Neural progenitor cell (in vitro differentiated cells): ENCODE results near the gene TMEM115. TPM values are rescaled to one million over a fixed set of nuclear protein-coding genes. Genes with fewer than 3 reads are reported as not detected.

Source experiments
- DNase-seq: peaks from one replicate; pipeline ENCODE4 v3.0.0-alpha.2; 2016; ENCODE audit warnings: low spot score
- H2AFZ ChIP-seq: fragments of 200-600 bp; sonication (generic); replicated peaks from 2 replicates; pipeline ENCODE4 v1.6.1; 2016; ENCODE audit warnings: antibody characterized with exemption
- H3F3A ChIP-seq: fragments of 200-600 bp; sonication (generic); 2 replicates; pipeline ENCODE4 v1.6.1; 2016; ENCODE audit warnings: antibody characterized with exemption, low read depth
- H3K27ac ChIP-seq: fragments of 200-600 bp; sonication (generic); 2 replicates; pipeline ENCODE4 v1.5.1; 2016; ENCODE audit warnings: mild to moderate bottlenecking
- H3K27me3 ChIP-seq: fragments of 200-600 bp; sonication (generic); 2 replicates; pipeline ENCODE4 v1.6.1; 2016; ENCODE audit warnings: mild to moderate bottlenecking, moderate library complexity
- H3K36me3 ChIP-seq: fragments of 200-600 bp; sonication (generic); 2 replicates; pipeline ENCODE4 v1.5.1; 2016
- H3K4me1 ChIP-seq: fragments of 200-600 bp; sonication (generic); 2 replicates; pipeline ENCODE4 v1.6.1; 2016; ENCODE audit warnings: mixed run types
- H3K4me2 ChIP-seq: fragments of 200-600 bp; sonication (generic); 2 replicates; pipeline ENCODE4 v1.6.1; 2016
- H3K4me3 ChIP-seq: fragments of 200-600 bp; sonication (generic); 2 replicates; pipeline ENCODE4 v1.5.1; 2016
- H3K79me2 ChIP-seq: fragments of 200-600 bp; sonication (generic); 2 replicates; pipeline ENCODE4 v1.6.1; 2016; ENCODE audit warnings: low read depth
- H3K9ac ChIP-seq: fragments of 200-600 bp; sonication (generic); 2 replicates; pipeline ENCODE4 v1.6.1; 2016
- H3K9me3 ChIP-seq: fragments of 200-600 bp; sonication (generic); 2 replicates; pipeline ENCODE4 v1.5.1; 2016; ENCODE audit warnings: low read depth
- H4K20me1 ChIP-seq: fragments of 200-600 bp; sonication (generic); 2 replicates; pipeline ENCODE4 v1.6.1; 2016; ENCODE audit warnings: low read depth
- H3K27ac Mint-ChIP-seq: 3 replicates; pipeline ENCODE4 v1.8.0; 2021; ENCODE audit warnings: mixed read lengths
- H3K27me3 Mint-ChIP-seq: 2 replicates; pipeline ENCODE4 v1.8.0; 2022; ENCODE audit warnings: low read depth, mild to moderate bottlenecking, inconsistent platforms, moderate library complexity, mixed read lengths; ENCODE audit not compliant: insufficient read depth
- H3K36me3 Mint-ChIP-seq: 3 replicates; pipeline ENCODE4 v1.8.0; 2021; ENCODE audit warnings: mixed read lengths
- H3K4me1 Mint-ChIP-seq: 3 replicates; pipeline ENCODE4 v1.8.0; 2021; ENCODE audit warnings: mixed read lengths
- H3K4me3 Mint-ChIP-seq: 3 replicates; pipeline ENCODE4 v1.8.0; 2021; ENCODE audit warnings: mild to moderate bottlenecking, moderate library complexity, mixed read lengths
- H3K9me3 Mint-ChIP-seq: 3 replicates; pipeline ENCODE4 v1.8.0; 2020; ENCODE audit warnings: mixed read lengths
- CTCF ChIP-seq: fragments of 200-600 bp; sonication (generic); IDR thresholded peaks from 2 replicates; pipeline ENCODE4 v1.5.1; 2017; ENCODE audit warnings: antibody characterized with exemption, mild to moderate bottlenecking
- EZH2 ChIP-seq: fragments of 200-600 bp; sonication (generic); IDR thresholded peaks from 2 replicates; pipeline ENCODE4 v1.6.1; 2017; ENCODE audit warnings: antibody characterized with exemption, mild to moderate bottlenecking, moderate library complexity
- EZH2phosphoT487 ChIP-seq: fragments of 200-600 bp; sonication (generic); IDR thresholded peaks from 2 replicates; pipeline ENCODE4 v1.6.1; 2017; ENCODE audit warnings: antibody characterized with exemption
- total RNA-seq: library from RNA; depleted of rRNA; stranded (reverse); fragments of >200 nt; gene quantifications from 2 replicates; pipeline ENCODE4 v1.2.3, GENCODE V29; 2015; ENCODE audit warnings: low replicate concordance

The TMEM115 gene
- total RNA-seq, 1 donor from 2014 or later, result 6.3 TPM

GRCh38 chr3:50373146-50374051, 14.1 kb upstream of the TMEM115 start:
- Histone ChIP-seq H3K4me2 (peak overlapping the region; percentile 1), H3K79me2 (no peaks in the 10 kb centered on the region), H4K20me1 (no peaks in the 10 kb centered on the region), H3K27ac (no peak overlapping the region), H3F3A (peaks cover 5% of the 10 kb centered on the region), H3K9ac (no peak overlapping the region), H3K27me3 (no peaks in the 10 kb centered on the region), H2AFZ (no peak overlapping the region), H3K9me3 (no peaks in the 10 kb centered on the region), H3K4me1 (peaks cover 32% of the 10 kb centered on the region), H3K4me3 (no peak overlapping the region), H3K36me3 (no peaks in the 10 kb centered on the region)
- Mint-ChIP-seq H3K36me3 (no peaks in the 10 kb centered on the region), H3K4me1 (peaks cover 46% of the 10 kb centered on the region), H3K4me3 (peak overlapping the region; percentile 57), H3K27me3 (peaks cover 13% of the 10 kb centered on the region), H3K27ac (peak overlapping the region; percentile 93), H3K9me3 (no peaks in the 10 kb centered on the region)
- DNase-seq, result peak; percentile 53
- TF ChIP-seq EZH2phosphoT487 (no peak), CTCF (no peak), EZH2 (no peak)

- H3K27me3 ChIP-seq, result no peaks in the 10 kb centered on the region
- no peak overlapping the region for H2AFZ ChIP-seq
- H3K27ac Mint-ChIP-seq, result peak overlapping the region; percentile 76
- peaks cover 32% of the 10 kb centered on the region for H3K4me1 ChIP-seq
- H3K4me1 Mint-ChIP-seq, result peaks cover 47% of the 10 kb centered on the region
- peaks cover 13% of the 10 kb centered on the region for H3K27me3 Mint-ChIP-seq
- DNase-seq, result no peak
- H3K27ac ChIP-seq, result peak overlapping the region; percentile 46
- H3K9me3 ChIP-seq, result no peaks in the 10 kb centered on the region
- H3K4me3 Mint-ChIP-seq, result peak overlapping the region; percentile 72
- H4K20me1 ChIP-seq, result no peaks in the 10 kb centered on the region
- no peaks in the 10 kb centered on the region for H3K79me2 ChIP-seq
- H3K9me3 Mint-ChIP-seq, result no peaks in the 10 kb centered on the region
- no peaks in the 10 kb centered on the region for H3K36me3 Mint-ChIP-seq
- H3F3A ChIP-seq, result peaks cover 5% of the 10 kb centered on the region
- H3K4me3 ChIP-seq, result no peak overlapping the region
- no peak overlapping the region for H3K9ac ChIP-seq
- no peak for TF ChIP-seq EZH2phosphoT487
- TF ChIP-seq EZH2, result no peak
- TF ChIP-seq CTCF, result peak; percentile 10
- no peaks in the 10 kb centered on the region for H3K36me3 ChIP-seq
- H3K4me2 ChIP-seq, result peak overlapping the region; percentile 1
Measured at GRCh38 chr3:50372349-50372748, 13.0 kb upstream of the TMEM115 start.

- Mint-ChIP-seq H3K4me1 (peaks cover 42% of the 10 kb centered on the region), H3K4me3 (peak overlapping the region; percentile 58), H3K9me3 (no peaks in the 10 kb centered on the region), H3K36me3 (no peaks in the 10 kb centered on the region), H3K27ac (peak overlapping the region; percentile 68), H3K27me3 (peaks cover 13% of the 10 kb centered on the region)
- no peak for TF ChIP-seq EZH2phosphoT487
- no peak for TF ChIP-seq EZH2
- no peak for TF ChIP-seq CTCF
- Histone ChIP-seq H3K27me3 (peaks cover 3% of the 10 kb centered on the region), H4K20me1 (no peaks in the 10 kb centered on the region), H3F3A (peaks cover 5% of the 10 kb centered on the region), H3K36me3 (no peaks in the 10 kb centered on the region), H3K4me1 (peaks cover 32% of the 10 kb centered on the region), H3K79me2 (no peaks in the 10 kb centered on the region), H3K9ac (no peak overlapping the region), H3K27ac (no peak overlapping the region), H2AFZ (no peak overlapping the region), H3K9me3 (no peaks in the 10 kb centered on the region), H3K4me3 (no peak overlapping the region), H3K4me2 (no peak overlapping the region)
- DNase-seq, result no peak
Measured at GRCh38 chr3:50371133-50371685, 11.9 kb upstream of the TMEM115 start.
